HG02885 (cell line): ENCODE data around the gene FBXL22.

Experiments
- ATAC-seq: cut with Tn5 transposase; IDR thresholded peaks from one replicate; pipeline ENCODE4 v1.9.1; 2021; ENCODE audit warnings: mild to moderate bottlenecking; ENCODE audit not compliant: unreplicated experiment, poor library complexity

Gene FBXL22

DNA sequence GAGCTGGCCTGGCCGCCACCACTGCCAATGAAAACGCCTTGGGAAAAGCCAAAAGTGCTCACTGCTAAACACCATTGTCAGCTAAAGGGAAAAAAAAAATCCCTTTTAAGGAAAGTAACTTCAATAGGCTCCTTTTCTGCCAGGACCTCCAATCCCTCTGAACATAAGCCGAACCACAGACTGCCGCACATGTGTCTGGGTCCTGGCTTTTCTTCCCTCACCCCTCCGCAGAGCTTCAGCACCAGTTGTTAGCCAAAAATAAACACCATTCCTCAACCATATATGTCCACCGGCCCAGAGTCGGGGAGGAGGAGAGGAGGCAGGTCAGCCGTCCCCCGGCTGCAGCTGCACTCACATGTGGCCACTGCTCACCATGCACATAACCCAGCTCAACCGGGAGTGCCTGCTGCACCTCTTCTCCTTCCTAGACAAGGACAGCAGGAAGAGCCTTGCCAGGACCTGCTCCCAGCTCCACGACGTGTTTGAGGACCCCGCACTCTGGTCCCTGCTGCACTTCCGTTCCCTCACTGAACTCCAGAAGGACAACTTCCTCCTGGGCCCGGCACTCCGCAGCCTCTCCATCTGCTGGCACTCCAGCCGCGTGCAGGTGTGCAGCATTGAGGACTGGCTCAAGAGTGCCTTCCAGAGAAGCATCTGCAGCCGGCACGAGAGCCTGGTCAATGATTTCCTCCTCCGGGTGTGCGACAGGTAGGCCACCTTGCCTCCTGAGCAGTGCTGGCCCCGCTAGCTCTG lies at the start of gene FBXL22:
Gene FBXL22, plus strand, starts transcription at position 350 of the 753 bp plus-strand sequence. Its CDS starts 6 bp downstream, at position 356.
- no peak for ATAC-seq

DNA sequence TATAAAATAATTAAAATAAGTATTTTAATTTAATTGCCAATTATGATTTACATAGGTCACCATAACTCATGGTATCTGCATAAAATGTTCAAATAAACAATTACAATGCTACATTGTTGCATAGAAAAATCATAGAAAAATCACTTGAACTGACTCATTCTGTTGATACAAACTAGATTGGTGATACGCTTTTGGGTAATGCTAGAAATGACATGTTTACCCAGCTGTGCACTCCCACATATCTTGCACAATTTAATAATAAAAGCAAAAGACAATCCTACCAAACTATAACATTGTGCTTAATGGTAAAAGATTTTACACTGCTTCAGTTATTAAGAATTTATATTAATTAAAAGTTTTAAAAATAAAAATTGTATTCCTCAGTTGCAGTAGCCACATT lies 45.8 kb upstream of the FBXL22 start:
- no peak for ATAC-seq

GRCh38 chr15:63553388-63553791 lies 43.8 kb upstream of the FBXL22 start:
- ATAC-seq = no peak

DNA sequence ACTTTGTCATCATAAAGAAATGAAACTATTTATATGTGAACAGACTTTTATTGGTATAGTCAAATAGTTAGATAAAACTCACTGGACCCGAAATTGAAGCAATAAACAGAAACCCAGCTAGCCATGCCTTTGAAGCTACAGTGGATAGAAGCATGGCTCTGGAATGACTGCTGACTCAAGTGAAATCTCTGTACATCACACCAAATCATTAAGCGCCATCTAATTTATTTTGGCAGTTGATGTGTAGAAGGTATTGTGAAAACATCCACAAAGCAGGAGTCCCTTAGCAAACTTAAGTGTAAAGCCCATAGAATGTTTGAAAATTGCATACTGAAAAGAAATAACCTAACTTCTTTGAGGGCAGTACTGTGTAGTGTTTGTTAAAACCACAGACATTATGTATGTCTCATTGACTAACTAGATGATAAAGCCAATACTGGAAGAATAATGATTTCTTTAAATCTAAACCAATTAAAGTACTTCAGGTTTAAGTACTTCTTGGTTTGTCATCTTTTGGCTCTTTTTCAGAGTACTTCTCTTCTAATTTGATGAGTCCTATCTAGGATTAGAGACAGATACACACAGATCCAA lies 42.8 kb upstream of the FBXL22 start:
- no peak for ATAC-seq

GRCh38 chr15:63555507-63555906 lies 41.7 kb upstream of the FBXL22 start:
- no peak for ATAC-seq

DNA sequence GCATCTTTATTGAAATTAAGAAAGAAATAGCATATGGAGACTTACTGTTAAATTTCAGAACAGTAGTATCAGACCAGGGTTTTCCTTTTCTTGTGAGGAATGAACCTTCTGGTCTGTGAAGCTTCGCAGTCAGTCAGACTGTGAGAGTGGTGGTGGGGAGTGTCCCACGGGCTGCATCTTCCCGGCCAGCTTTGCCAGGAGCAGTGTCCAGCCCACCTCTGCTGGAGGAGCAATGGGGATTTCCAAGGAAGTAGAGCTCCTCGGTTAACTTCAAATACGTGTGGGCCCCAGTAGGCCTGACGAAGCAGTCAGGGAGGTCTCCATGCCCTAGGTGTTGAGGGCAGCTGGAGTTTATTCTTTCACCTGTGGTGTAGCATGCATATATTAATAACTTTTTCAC lies 40.9 kb upstream of the FBXL22 start:
- no peak for ATAC-seq

DNA sequence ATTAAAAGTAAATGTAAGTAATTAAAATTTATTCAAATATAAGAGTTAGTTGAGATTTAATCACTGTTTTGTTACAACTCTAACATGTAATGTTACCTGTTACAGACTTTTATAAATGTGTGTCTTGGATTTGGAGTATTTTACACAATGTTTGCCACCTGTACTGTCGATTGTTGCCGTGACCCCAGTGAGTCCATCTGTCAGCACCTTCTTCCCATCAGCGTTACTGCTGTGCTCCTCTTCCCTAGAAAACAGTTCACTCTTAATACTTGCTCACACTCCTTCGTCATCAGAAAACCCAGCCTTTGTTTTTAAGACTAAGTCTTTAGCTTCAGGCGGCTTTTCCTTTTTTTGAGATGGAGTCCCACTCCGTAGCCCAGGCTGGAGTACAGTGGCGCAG lies 40.5 kb upstream of the FBXL22 start:
- ATAC-seq = no peak

DNA sequence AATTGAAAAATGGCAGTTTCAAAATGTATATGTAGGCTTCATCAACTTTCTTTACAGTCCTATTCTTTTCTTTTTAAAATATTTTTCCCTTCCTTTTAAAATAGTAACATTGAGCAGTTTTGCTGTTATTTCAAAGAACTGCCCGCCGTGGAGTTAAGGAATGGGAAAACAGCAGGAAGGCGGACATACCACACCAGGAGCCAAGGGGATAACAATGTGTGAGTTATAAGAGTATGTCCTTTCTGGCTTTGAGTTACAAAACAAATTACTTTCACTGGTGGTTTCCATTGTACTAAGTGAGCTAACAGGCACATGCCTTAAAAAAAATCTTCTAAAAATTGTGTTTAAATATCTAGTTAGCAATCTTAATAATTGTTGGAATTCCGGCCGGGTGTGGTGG lies 37.4 kb upstream of the FBXL22 start:
- no peak for ATAC-seq

DNA sequence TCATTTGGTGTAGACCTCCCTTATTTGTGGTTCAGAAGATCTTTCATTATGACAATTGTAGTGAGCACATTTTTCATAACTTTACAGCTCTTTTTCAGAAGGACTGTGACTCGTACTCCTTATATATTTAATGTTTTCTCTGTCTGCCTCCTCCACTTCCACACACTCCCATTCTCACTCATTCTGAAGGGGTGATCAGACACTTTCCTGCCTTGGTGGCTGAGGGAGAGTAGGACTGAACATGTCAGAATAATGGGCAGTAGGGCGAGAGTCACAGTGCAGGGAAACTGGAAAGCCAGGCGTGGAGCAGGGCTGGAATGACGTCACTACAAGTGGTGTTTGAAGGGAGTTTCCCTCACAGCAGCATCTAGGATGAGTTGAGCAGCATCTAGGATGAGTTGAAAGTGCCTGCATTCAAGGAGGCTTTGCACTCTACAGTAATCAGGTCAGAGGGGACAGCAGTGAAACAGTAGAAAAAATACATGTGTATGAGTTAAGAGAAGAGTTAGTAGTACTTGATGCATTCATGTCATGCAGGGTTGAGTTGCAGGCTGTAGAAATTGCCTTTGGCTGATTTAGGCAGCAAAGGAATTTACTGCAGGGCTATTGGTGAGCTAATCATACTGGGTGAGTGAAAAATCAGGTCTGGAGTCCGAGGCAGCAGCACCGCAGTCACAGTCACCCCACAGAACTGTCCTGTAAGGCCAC lies 36.3 kb upstream of the FBXL22 start:
- ATAC-seq = no peak

DNA sequence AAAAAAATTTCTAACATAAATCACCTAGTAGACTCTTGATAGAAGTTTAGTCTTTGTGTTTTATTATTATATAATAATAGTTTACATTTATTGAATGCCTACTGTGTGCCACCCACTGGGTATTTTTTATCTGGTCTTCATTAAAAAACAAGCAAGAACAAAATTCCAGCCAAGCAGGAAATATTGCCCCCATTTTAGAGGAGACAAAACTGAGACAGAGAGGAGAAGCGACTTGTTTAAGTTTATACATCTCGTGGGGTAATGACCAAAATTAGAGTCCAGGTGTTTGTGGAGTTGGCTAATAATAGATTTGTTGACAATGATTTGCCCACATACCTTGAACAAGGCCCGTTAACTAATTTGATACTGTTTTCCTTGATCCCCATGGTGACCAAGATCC lies 33.1 kb upstream of the FBXL22 start:
- ATAC-seq = no peak

DNA sequence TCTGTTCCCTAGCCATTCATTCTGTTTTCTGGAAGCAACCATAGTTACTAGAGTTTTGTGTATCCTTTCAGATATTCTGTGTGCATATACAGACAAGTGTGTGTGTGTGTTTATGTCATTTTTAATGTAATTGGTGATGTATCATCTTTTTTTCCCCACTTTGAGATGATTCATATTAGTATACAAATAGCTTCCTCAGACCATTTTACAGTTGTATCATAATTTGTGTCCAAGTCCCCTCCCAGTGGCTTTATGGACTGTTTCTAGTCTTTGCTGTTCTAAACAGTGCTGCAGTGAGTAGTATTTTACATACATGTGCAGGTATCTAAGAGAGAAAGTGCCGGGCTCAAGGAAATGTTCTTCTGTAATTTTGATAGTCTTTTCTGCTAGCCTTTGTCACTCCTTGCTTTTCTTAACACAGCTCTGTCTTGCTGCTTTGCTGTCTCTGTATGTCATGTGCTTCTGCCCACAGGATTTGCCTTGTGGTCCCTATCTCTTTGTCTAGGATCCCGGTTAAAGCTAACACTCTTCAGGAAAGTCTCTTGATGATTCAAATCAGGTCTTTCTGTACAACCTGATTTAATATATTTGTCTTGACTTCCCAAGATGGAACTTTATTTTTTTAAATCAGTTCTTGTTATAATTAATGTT lies 31.5 kb upstream of the FBXL22 start:
- no peak for ATAC-seq

GRCh38 chr15:63572749-63573464 lies 24.3 kb upstream of the FBXL22 start:
- no peak for ATAC-seq

DNA sequence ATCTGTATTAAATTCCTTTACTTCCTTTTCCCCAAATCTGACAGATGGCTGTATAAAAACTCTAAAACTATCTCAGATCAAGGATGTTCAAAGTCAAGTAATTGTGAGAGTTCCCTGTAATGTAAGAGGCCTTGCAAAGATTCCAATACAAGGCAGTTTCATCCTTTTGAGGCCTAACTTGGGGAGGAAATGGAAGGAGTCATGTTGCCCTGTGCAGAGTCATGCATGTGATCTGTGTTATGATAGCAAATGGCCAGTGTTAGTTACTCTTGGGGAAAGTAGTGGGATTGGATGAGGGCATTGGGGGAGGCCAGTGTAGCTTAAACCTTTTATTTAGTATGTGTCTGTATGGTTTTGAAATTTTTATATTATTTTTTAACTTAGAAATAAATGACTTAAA lies 23.7 kb upstream of the FBXL22 start:
- ATAC-seq = no peak

- no peak for ATAC-seq
These were observed 21.9 kb upstream of the FBXL22 start for GRCh38 chr15:63575312-63575711.

DNA sequence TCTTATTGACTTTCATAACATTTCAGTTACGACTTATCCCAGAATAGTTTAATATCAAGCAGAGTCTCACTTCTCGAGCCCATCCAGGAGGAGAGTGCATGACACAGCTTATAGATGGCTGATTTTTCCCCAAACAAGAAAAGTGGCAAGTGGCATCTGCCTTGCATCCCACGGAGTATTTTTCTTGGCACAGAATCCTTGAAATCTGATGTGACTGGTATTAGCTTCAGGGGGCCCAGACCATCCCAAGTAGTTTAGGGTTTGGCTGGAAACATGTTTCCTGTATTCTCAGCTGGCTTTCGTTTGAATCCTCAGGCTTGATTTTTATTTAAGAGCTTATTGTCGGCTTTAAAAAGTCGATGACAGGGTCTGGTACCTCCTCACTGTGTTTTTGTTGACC lies 20.7 kb upstream of the FBXL22 start:
- no peak for ATAC-seq

- ATAC-seq = no peak
These were observed 15.0 kb upstream of the FBXL22 start for GRCh38 chr15:63582179-63582578.

- ATAC-seq = no peak
These were observed 14.3 kb upstream of the FBXL22 start for GRCh38 chr15:63582718-63583426.

DNA sequence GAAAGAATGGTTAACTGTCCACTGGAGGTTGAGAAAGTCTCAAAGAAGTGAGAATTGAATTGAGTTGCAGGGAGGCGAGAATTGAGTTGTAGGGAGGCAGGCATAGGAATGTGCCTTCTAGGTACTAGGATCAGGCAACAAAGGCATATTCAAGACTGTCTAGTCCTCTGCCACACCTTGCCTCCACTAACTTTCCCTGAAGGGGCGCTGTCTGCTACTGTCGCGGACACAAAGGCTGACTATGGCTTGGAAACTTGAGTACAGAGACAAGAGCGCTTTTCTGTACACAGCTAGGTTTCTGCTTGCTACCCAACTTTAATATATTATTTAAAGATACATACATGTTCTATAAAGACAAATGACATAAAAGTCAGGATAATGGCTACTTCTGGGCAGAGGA lies 10.4 kb upstream of the FBXL22 start:
- no peak for ATAC-seq

GRCh38 chr15:63587527-63587926 lies 9.7 kb upstream of the FBXL22 start:
- no peak for ATAC-seq

DNA sequence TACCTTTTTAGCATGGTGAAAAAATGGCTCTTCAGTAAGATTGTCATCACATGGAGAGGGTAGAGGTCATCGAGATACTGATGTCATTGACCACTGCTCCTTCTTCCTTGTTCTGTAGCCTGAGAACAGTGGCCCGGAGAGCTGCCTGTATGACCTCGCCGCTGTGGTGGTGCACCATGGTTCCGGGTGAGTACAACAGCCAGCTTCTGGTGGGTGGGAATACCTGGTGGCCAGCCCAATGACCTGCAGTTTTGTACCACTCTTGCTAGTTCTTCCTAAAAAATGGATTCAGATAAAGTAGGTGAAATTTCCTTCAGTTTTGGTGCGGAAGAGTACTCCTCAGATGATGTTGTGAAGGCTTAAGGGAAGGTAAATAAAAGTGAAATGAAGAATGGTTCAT lies 8.4 kb upstream of the FBXL22 start:
- no peak for ATAC-seq
